ENCODE measurements around the gene RAB6B.

DNA sequence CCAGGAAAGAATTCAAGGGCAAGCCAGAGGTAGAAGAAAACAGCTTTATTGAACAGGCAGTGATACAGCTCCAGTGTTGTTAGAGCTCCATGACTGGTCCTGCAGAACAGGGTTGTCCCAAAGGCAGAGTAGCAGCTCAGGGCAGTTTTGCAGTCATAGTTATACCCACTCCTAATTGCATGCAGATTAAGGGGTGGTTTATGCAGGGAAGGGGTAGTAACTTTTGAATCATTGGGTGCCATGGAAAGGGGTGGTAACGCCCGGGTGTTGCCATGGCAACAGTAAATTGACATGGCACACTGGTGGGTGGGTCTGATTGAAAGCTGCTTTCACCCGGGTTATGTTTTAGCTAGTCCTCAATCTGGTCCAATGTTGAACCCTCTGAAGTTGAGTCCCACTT is 9.7 kb upstream of the RAB6B start:
- TF ChIP-seq, protein P1, sequence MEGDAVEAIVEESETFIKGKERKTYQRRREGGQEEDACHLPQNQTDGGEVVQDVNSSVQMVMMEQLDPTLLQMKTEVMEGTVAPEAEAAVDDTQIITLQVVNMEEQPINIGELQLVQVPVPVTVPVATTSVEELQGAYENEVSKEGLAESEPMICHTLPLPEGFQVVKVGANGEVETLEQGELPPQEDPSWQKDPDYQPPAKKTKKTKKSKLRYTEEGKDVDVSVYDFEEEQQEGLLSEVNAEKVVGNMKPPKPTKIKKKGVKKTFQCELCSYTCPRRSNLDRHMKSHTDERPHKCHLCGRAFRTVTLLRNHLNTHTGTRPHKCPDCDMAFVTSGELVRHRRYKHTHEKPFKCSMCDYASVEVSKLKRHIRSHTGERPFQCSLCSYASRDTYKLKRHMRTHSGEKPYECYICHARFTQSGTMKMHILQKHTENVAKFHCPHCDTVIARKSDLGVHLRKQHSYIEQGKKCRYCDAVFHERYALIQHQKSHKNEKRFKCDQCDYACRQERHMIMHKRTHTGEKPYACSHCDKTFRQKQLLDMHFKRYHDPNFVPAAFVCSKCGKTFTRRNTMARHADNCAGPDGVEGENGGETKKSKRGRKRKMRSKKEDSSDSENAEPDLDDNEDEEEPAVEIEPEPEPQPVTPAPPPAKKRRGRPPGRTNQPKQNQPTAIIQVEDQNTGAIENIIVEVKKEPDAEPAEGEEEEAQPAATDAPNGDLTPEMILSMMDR (IDR thresholded peaks at IDR 0.05; ENCODE audit: poor library complexity) = no peak
- TF ChIP-seq EZH2 (IDR thresholded peaks at IDR 0.05; ENCODE audit: borderline replicate concordance) = no peak
